Activated CD4-positive, alpha-beta T cell treated with anti-CD3 and anti-CD28 coated beads, Interleukin-2, amount 10 ng/mL, durations not matched to agents 7 days and 5 days (primary cell): ENCODE data around the gene BRICD5. TPM values are rescaled to one million over a fixed set of nuclear protein-coding genes. Genes with fewer than 3 reads are reported as not detected.
"Not testable (repeated sequence)": the region's sequence is repeated elsewhere in the genome, so short reads cannot be mapped to it uniquely, and the experiment has no call there.

Experiments used
- CTCF ChIA-PET: fragments of 350-600 bp; sonication (Branson Sonifier 250); formaldehyde crosslinking; loops from one replicate; lab custom pipeline; 2021; ENCODE audit warnings: antibody characterized with exemption; lab: Charles Lee
- POLR2A ChIA-PET: fragments of 350-600 bp; sonication (Branson Sonifier 250); formaldehyde crosslinking; loops from one replicate; lab custom pipeline; 2021; ENCODE audit warnings: antibody characterized with exemption; lab: Charles Lee
- DNase-seq: peaks from one replicate; pipeline ENCODE4 v3.0.0-alpha.2; 2020
- H3K27ac Mint-ChIP-seq: one replicate; pipeline ENCODE4 v1.8.0; 2021; ENCODE audit warnings: mild to moderate bottlenecking, moderate library complexity, mixed read lengths
- H3K27me3 Mint-ChIP-seq: one replicate; pipeline ENCODE4 v1.8.0; 2021; ENCODE audit warnings: mixed read lengths
- H3K36me3 Mint-ChIP-seq: one replicate; pipeline ENCODE4 v1.8.0; 2021; ENCODE audit warnings: low read depth, mixed read lengths
- H3K4me1 Mint-ChIP-seq: one replicate; pipeline ENCODE4 v1.8.0; 2021; ENCODE audit warnings: mixed read lengths
- H3K4me3 Mint-ChIP-seq: one replicate; pipeline ENCODE4 v1.8.0; 2021; ENCODE audit warnings: mild to moderate bottlenecking, moderate library complexity, mixed read lengths
- H3K9me3 Mint-ChIP-seq: one replicate; pipeline ENCODE4 v1.8.0; 2021; ENCODE audit warnings: mixed read lengths
- total RNA-seq, 2 experiments: library from RNA; stranded (reverse); gene quantifications; one replicate each; pipeline ENCODE4 v1.2.3, GENCODE V29; 2021

BRICD5 gene
- total RNA-seq, 2 experiments from 2014 or later: 13.9 to 17.4 TPM

DNA sequence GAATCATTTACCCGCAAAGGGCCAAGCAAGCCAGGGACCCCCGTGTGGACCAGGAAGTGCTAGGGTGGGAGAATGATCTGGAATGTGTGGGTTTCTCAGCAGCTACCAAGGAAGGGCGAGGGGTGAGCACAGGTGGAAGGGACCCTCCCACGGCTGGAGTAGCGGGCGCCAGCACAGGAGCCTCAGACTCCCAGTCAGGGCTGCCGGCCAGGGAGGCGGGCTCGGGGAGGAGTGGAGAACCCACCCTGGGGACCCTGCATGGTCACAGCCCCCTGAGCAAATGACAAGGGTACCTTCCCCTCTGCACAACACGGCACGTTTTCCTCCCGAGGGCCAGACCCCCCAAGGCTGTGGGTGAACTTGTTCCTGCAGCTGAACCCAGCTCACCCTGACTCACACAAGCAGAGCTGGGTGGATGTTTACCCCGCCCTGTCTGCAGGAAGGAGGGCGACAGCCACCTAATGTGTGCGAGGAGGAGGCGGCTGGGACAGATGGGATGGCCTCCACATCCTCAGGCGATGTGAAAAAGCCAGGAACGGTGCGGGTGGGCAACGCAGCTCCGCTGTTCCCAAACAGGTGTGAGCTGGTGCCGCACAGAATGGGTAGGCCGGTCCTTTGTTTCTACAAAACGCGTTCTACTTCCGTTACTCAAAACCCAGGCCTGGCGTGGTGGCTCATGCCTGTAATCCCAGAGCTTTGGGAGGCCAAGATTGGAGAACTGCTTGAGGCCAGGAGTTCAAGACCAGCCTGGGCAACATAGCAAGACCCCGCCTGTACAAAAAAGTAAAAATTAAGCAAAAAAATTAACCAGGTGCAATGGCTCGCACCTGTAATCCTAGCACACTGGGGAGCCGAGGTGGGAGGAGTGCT is 34.5 kb upstream of the BRICD5 start:
- no peak for DNase-seq
- Mint-ChIP-seq H3K4me1 (peaks cover 4% of the 10 kb centered on the region), H3K27ac (no peak overlapping the region), H3K4me3 (no peak overlapping the region), H3K9me3 (no peaks in the 10 kb centered on the region), H3K36me3 (peaks cover 9% of the 10 kb centered on the region), H3K27me3 (no peaks in the 10 kb centered on the region)
- CTCF ChIA-PET: no interaction called here
- POLR2A ChIA-PET: no interaction called here

DNA sequence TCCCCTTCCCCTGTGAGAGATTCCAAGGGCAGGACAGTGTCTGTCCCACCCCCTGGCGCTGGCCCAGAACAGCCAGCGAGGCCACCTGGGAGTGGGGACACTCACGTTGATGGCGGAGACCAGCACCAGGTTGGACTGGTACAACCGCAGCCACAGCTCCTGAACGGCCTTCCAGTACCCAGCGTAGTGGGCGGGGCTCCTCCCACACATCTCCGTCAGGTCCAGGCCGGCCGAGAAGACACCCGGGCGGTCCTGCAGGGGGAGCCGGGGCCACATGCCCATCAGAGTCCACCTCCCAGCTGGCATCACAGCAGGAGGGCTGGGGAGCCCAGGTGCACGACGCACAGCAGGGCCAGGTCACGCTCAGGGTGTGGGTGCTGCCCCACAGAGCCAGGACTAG is 33.6 kb upstream of the BRICD5 start:
- ChIA-PET POLR2A (no interaction called here), CTCF (no interaction called here)
- H3K9me3 Mint-ChIP-seq: no peaks in the 10 kb centered on the region
- no peak overlapping the region for H3K4me3 Mint-ChIP-seq
- H3K4me1 Mint-ChIP-seq: peaks cover 3% of the 10 kb centered on the region
- no peak overlapping the region for H3K27ac Mint-ChIP-seq
- no peaks in the 10 kb centered on the region for H3K27me3 Mint-ChIP-seq
- H3K36me3 Mint-ChIP-seq: peaks cover 10% of the 10 kb centered on the region
- DNase-seq: no peak

DNA sequence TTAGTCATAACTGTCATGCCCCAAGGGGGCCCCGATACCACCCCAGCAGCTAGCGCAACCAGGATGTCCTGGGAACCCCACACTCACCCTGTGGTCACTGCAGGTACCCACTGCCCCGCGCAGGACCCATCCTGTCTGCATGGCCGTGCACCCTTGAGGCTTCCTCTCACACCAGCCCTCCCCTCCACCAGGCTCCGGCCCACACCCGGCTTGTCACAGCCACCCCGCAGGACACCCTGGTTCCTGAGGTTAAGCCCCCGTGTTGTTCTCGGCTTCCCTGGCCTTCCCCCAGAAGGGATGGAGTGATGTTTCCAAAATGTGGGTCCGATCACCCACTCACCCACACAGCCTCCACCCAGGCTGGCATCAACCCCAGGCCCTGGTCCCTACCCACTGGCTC is 33.1 kb upstream of the BRICD5 start:
- Mint-ChIP-seq H3K36me3 (peaks cover 10% of the 10 kb centered on the region), H3K4me1 (peaks cover 3% of the 10 kb centered on the region), H3K4me3 (no peak overlapping the region), H3K27ac (no peak overlapping the region), H3K9me3 (no peaks in the 10 kb centered on the region), H3K27me3 (no peaks in the 10 kb centered on the region)
- ChIA-PET CTCF (no interaction called here), POLR2A (no interaction called here)
- no peak for DNase-seq

DNA sequence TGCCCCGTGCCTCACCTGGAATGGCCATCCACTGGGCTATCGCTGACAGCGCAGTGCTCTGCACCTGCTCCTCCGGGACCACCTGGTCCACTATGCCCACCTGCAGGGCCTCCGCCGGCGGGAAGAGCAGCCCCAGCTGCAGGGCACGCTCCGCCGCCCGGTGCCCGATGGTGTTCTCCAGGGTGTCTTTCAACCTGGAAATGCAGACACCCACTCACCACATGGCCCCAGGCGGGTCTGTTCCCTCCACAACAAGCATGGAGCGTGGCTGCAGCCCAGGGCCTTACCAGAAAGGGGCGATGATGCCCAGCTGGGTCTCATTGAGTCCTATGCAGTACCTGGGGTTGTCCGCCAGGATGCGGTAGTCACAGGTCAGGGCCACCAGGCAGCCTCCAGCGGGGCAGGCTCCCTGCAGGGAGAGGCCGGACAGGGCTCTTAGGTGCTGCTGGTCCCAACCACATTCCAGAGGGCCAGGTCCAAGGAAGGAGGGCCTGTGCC is 32.4 kb upstream of the BRICD5 start:
- peaks cover 10% of the 10 kb centered on the region for H3K36me3 Mint-ChIP-seq
- no peaks in the 10 kb centered on the region for H3K27me3 Mint-ChIP-seq
- H3K4me1 Mint-ChIP-seq: peaks cover 3% of the 10 kb centered on the region
- POLR2A ChIA-PET: no interaction called here
- no peaks in the 10 kb centered on the region for H3K9me3 Mint-ChIP-seq
- CTCF ChIA-PET: interaction anchor here (1.6 kb wide), 1 partner anchor 9 kb away, joined by 6 read pairs; the partner anchor contains the start of gene ECI1
- DNase-seq: no peak
- H3K27ac Mint-ChIP-seq: no peak overlapping the region
- no peak overlapping the region for H3K4me3 Mint-ChIP-seq

DNA sequence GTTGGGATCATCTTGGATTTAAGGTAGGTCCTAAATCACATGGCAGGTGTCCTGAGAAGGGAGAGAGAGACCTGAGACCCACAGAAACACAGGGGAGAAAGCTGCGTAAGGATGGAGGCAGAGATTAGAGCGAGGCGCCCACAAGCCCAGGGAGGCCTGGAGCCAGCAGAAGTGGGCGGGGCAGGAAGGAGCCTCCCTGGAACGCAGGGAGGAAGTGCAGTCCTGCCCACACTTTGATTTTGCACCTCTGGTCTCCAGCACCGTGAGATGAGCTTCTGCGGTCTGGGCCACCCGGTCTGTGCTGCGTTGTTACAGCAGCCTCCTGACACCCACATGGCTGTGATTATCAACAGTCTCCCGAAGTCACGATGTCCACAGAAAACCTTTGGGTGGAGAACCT is 31.9 kb upstream of the BRICD5 start:
- Mint-ChIP-seq H3K36me3 (peaks cover 10% of the 10 kb centered on the region), H3K27ac (peak overlapping the region; percentile 31), H3K4me3 (no peak overlapping the region), H3K4me1 (peaks cover 3% of the 10 kb centered on the region), H3K27me3 (no peaks in the 10 kb centered on the region), H3K9me3 (no peaks in the 10 kb centered on the region)
- CTCF ChIA-PET: interaction anchor here (1.6 kb wide), 1 partner anchor 9 kb away, joined by 6 read pairs; the partner anchor contains the start of gene ECI1
- DNase-seq: no peak
- POLR2A ChIA-PET: no interaction called here

DNA sequence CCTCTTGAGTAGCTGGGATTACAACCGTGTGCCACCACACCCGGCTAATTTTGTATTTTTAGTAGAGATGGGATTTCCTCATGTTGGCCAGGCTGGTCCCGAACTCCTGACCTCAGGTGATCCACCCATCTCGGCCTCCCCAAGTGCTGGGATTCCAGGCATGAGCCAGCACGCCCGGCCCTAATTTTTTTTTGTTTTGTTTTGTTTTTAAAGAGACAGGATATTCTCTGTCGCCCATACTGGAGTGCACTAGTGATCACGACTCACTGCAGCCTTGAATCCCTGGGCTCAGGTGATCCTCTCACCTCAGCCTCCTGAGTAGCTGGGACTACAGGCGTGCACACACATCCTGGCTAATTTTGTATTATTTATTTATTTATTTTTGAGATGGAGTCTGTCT is 29.7 kb upstream of the BRICD5 start:
- H3K27me3 Mint-ChIP-seq, H3K9me3 Mint-ChIP-seq, H3K4me3 Mint-ChIP-seq, H3K27ac Mint-ChIP-seq, DNase-seq, H3K4me1 Mint-ChIP-seq, POLR2A ChIA-PET: not testable (repeated sequence)
- H3K36me3 Mint-ChIP-seq: peaks cover 14% of the 10 kb centered on the region
- CTCF ChIA-PET: interaction anchor here (0.6 kb wide), 1 partner anchor 947 kb away, joined by 4 read pairs; no protein-coding TSS in a partner anchor

DNA sequence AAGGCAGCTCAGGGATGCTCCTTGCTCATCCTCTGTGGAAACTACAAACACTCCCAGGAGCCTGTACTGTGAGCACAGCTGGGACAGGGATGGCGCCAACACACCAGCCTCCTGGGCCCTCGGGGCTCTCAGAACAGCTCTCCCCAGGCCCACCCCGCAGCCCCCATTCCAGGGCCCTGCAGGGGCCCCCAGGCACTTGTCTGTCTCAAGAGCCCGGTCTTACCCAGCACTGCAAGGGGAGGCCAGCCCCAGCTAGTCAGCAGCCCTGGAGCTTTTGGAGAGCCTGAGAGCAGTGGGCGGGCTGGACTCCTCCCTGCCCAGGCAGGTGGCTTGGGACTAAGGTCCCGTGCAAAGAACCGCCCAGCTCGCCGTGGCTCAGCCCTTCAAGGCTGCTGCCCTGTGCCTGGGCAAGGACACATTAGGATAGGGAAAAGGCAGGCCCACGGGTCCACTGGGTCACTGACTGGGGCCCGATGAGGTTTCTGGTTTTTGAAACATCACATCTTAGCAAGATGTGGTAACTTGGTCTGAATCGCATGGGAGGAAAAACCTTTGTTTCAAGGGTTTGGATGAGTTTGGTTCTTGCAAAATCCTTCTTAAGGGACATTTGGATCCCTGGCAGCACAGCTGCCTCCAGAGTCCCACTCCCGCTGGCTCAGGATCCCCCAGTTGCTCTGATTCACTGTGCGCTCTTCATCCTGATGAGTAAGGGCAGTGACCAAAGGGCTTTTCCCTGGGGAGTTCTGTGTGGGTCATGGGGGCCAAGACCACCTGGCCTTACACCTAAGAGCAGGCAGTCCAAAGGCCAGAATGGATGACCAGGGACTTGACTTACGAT is 28.4 kb upstream of the BRICD5 start:
- POLR2A ChIA-PET: no interaction called here
- Mint-ChIP-seq H3K36me3 (peaks cover 14% of the 10 kb centered on the region), H3K9me3 (no peaks in the 10 kb centered on the region), H3K4me1 (peaks cover 3% of the 10 kb centered on the region), H3K4me3 (no peak overlapping the region), H3K27me3 (no peaks in the 10 kb centered on the region), H3K27ac (no peak overlapping the region)
- no peak for DNase-seq
- CTCF ChIA-PET: interaction anchor here (1.2 to 1.3 kb wide), 2 partner anchors 9 to 12 kb away, joined by 3 to 5 read pairs; partner anchors contain the start of gene ECI1

DNA sequence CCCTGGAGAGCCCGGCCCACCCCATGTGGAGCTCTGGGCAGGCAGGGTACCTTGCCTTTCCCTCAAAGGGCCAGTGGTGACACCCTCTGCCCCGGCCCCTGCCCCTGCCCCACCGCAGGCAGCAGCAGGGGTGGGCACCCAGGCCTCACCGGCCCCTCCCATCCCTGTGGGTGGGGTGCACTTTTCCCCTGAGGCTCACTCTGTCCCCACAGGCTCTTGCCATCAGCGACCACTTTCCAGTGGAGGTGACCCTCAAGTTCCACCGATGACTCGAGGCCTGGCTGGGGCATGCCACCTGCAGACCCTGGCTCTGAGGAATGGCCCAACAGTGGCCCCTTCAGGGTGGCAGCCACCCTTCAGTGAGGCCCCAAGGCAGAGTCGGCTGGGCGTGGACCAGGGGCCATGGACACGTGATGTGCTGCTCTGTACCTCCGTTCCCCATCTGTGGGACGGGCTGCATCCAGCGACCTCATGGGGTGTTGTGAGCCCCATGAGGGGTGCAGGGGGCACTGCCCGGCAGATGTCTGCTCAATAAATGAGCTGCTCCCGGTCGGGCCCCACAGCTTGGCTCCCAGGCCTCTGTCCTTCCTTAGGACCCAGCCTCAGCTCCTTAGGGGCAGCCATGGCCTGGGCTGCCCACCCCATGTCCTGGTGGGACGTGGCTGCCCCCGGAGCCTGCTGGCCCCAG is 27.6 kb upstream of the BRICD5 start:
- DNase-seq: no peak
- Mint-ChIP-seq H3K27ac (no peak overlapping the region), H3K27me3 (no peaks in the 10 kb centered on the region), H3K36me3 (peaks cover 11% of the 10 kb centered on the region), H3K4me1 (peaks cover 3% of the 10 kb centered on the region), H3K4me3 (no peak overlapping the region), H3K9me3 (no peaks in the 10 kb centered on the region)
- ChIA-PET POLR2A (no interaction called here), CTCF (interaction anchor here (1.2 to 1.3 kb wide), 2 partner anchors 8 to 13 kb away, joined by 3 to 5 read pairs; partner anchors contain the start of gene ECI1)

DNA sequence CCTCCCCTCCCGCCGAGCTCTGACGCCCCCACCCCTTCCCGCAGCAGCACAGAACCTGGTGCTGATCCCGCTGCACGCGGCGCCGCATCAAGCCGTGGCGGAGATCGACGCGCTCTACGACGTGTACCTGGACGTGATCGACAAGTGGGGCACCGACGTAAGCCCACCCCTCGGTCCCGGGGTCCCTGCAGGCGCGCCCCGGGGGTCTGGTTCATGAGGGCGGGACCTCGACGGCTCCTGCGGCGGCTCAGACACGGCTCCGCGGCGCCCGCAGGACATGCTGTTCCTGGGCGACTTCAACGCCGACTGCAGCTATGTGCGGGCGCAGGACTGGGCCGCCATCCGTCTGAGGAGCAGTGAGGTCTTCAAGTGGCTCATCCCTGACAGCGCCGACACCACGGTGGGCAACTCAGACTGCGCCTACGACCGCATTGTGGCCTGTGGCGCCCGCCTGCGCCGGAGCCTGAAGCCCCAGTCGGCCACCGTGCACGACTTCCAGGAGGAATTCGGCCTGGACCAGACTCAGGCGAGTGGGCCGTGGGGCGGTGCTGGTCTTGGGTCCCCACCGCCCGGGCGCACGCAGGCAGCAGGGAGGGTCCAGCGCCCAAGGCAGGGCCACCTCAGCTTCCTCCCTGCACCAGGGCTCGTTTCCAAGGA is 27.0 kb upstream of the BRICD5 start:
- H3K9me3 Mint-ChIP-seq: no peaks in the 10 kb centered on the region
- ChIA-PET POLR2A (no interaction called here), CTCF (no interaction called here)
- H3K36me3 Mint-ChIP-seq: peaks cover 11% of the 10 kb centered on the region
- H3K4me1 Mint-ChIP-seq: peaks cover 3% of the 10 kb centered on the region
- H3K27ac Mint-ChIP-seq: no peak overlapping the region
- H3K4me3 Mint-ChIP-seq: no peak overlapping the region
- no peak for DNase-seq
- no peaks in the 10 kb centered on the region for H3K27me3 Mint-ChIP-seq

DNA sequence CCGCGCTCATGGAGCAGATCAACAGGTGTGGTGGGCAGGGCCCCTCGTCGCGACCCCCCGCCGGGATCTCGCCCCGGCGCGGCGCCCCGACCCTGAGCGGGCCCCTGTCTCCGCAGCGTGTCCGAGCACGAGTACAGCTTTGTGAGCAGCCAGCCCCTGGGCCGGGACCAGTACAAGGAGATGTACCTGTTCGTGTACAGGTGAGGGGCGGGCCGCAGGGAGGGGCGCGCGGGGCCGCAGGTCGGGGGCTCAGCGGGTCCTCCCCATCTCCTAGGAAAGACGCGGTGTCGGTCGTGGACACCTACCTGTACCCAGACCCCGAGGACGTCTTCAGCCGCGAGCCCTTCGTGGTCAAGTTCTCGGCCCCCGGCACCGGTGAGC is 26.4 kb upstream of the BRICD5 start:
- no peaks in the 10 kb centered on the region for H3K9me3 Mint-ChIP-seq
- H3K4me1 Mint-ChIP-seq: no peaks in the 10 kb centered on the region
- no peaks in the 10 kb centered on the region for H3K27me3 Mint-ChIP-seq
- H3K4me3 Mint-ChIP-seq: no peak overlapping the region
- no peak for DNase-seq
- CTCF ChIA-PET: interaction anchor here (1.5 kb wide), 1 partner anchor 15 kb away, joined by 5 read pairs; the partner anchor contains the start of gene ECI1
- H3K36me3 Mint-ChIP-seq: peaks cover 7% of the 10 kb centered on the region
- H3K27ac Mint-ChIP-seq: no peak overlapping the region
- POLR2A ChIA-PET: no interaction called here

DNA sequence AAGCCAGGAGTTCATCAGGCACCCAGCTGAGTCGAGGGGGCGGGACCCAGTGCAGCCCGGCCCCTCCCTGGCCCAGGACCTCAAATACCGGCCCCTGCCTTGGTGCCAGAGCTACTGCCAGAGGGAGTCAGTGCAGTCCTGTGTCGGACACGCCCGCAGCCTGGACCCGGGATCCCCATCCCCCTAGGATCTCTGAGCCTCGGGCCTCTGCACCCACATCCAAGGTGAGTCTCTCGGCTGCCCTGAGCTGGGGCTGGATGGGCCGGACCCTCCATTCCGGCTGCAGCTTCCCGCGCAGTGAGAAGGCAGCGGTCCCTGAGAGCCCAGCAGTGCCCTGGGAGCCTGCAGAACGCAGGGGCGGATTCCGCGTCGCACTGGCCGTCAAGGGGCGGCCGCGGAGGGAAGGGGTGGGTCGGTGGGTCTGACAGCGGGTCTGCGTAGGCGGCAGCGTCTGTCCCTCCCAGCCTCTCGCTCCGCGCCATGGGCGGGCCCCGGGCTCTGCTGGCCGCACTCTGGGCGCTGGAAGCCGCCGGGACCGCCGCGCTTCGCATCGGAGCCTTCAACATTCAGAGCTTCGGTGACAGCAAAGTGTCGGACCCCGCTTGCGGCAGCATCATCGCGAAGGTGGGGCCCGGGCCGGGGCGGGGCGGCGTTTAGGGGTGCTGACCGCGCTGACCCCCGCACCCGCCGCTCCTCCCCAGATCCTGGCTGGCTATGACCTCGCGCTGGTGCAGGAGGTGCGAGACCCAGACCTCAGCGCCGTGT is 25.9 kb upstream of the BRICD5 start, which contains the start of gene DNASE1L2:
DNASE1L2 (plus strand) TSS at position 108 of the 765 bp plus-strand sequence; CDS start at position 481, 373 bp downstream.
- Mint-ChIP-seq H3K4me1 (no peaks in the 10 kb centered on the region), H3K27me3 (no peaks in the 10 kb centered on the region), H3K27ac (no peak within 1 kb of the TSS), H3K9me3 (no peaks in the 10 kb centered on the region), H3K4me3 (no peak within 1 kb of the TSS), H3K36me3 (peaks cover 7% of the 10 kb centered on the region)
- DNase-seq: no peak
- POLR2A ChIA-PET: no interaction called here
- CTCF ChIA-PET: interaction anchor here (1.0 to 1.5 kb wide), 2 partner anchors 15 to 19 kb away, joined by 3 to 5 read pairs; partner anchors contain the start of gene ECI1
